ENCODE measurements around the gene IL1RAPL2. TPM values are rescaled to one million over a fixed set of nuclear protein-coding genes. Genes with fewer than 3 reads are reported as not detected.

Gene IL1RAPL2
- total and polyA plus RNA-seq, 2 of the 4 experiments (the other 2 are of a cell fraction), result 0.03 TPM; not detected in 1

DNA sequence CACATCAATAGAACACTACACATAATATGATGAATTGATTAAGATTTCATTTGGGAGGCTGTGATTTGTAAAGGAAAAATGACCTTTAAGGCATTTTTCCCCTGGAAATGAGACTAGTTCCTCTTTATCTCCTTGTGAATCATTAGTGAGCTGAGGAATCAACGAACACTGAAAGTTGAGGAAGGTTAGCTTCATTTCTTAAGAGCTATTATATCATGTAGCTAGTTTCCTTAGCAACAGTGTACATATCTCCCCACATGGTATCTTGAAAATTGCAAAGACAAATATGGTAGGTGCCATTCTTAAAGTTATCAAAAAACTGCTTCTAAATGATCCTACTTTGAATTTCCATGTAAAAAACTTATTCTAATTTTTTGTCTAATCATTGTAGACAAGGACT is 1128.8 kb downstream of the IL1RAPL2 start:
- no peak overlapping the region for H4K5ac ChIP-seq (ENCODE audit: low read depth, low read length)

More for the DNA sequence above, 1128.8 kb downstream of the IL1RAPL2 start:
- no peaks in the 10 kb centered on the region for H3K79me1 ChIP-seq (ENCODE audit: low read depth in 1 of 2, low read length in 2 of 2)
- dilution Hi-C loops (cut with HindIII; ENCODE audit: low sequenced_read_pairs, unreplicated experiment) (no loop called here), intact Hi-C loops (cut with micrococcal nuclease) (no loop called here), in situ Hi-C loops (cut with MboI; ENCODE audit: low sequenced_read_pairs) (no loop called here)
- H3K4me2 ChIP-seq (ENCODE audit: low read depth, low read length), result no peak overlapping the region
- no peak overlapping the region for H2AK5ac ChIP-seq (ENCODE audit: low read depth, low read length)
- no peak overlapping the region for H2BK5ac ChIP-seq (ENCODE audit: low read depth, low read length, poor library complexity, severe bottlenecking)
- ChIA-PET POLR2A (ENCODE audit: unreplicated experiment) (no interaction called here), CTCF (no interaction called here)
- H3K4me3 ChIP-seq (ENCODE audit: insufficient read depth, low read depth, low read length), result no peak overlapping the region
- no peak overlapping the region for H2AK9ac ChIP-seq (replicated peaks; ENCODE audit: low read depth, low read length, poor library complexity)
- no peak overlapping the region for H2BK20ac ChIP-seq (ENCODE audit: low read depth, low read length)
- no peaks in the 10 kb centered on the region for H3K4me1 ChIP-seq (ENCODE audit: control insufficient read depth, insufficient read depth, low read length)
- no peak overlapping the region for H3K23ac ChIP-seq (ENCODE audit: low read depth, low read length)
- H3K27ac ChIP-seq (ENCODE audit: insufficient read depth, low read length), result no peak overlapping the region
- no peak overlapping the region for H4K8ac ChIP-seq (ENCODE audit: low read depth in 2 of 2, low read length in 2 of 2)
- no CpG with 5 or more reads among the region's 1 CpG for WGBS, 2 experiments (ENCODE audit: extremely low coverage in 2 of 2, insufficient read length in 1 of 2)
- no peak overlapping the region for H2AFZ ChIP-seq (replicated peaks; ENCODE audit: low read length, poor library complexity)
- H3K18ac ChIP-seq (ENCODE audit: low read depth, low read length), result no peak overlapping the region
- H3K9me1 ChIP-seq (ENCODE audit: insufficient read depth, low read length), result no peaks in the 10 kb centered on the region
- no peaks in the 10 kb centered on the region for H3K9me3 ChIP-seq (ENCODE audit: control insufficient read depth, insufficient read depth, low read length)
- H3K56ac ChIP-seq (ENCODE audit: extremely low read depth, insufficient read depth, low read length), result no peak overlapping the region
- DNase-seq, result no peak
- no peak overlapping the region for H2BK120ac ChIP-seq (ENCODE audit: low read depth, low read length)
- no peak overlapping the region for H3K4ac ChIP-seq (ENCODE audit: low read depth, low read length)
- no peaks in the 10 kb centered on the region for H4K20me1 ChIP-seq (ENCODE audit: insufficient read depth, low read length)
- no peak overlapping the region for H3K9ac ChIP-seq (ENCODE audit: low read depth, low read length)
- H3K27me3 ChIP-seq (ENCODE audit: control insufficient read depth, insufficient read depth, low read length), result no peaks in the 10 kb centered on the region
- H3K36me3 ChIP-seq (ENCODE audit: control insufficient read depth, insufficient read depth, low read length), result no peaks in the 10 kb centered on the region
- no peak for TF ChIP-seq FOS (IDR thresholded peaks at IDR 0.05; ENCODE audit: low read depth, low read length)
- no peak for TF ChIP-seq USF2 (IDR thresholded peaks at IDR 0.05; ENCODE audit: low read depth, low read length)
- TF ChIP-seq MAZ (IDR thresholded peaks at IDR 0.05; ENCODE audit: borderline replicate concordance, low read depth, low read length), result no peak
- TF ChIP-seq SMC3 (IDR thresholded peaks at IDR 0.05; ENCODE audit: low read depth, low read length), result no peak
- TF ChIP-seq MXI1 (IDR thresholded peaks at IDR 0.05; ENCODE audit: borderline replicate concordance, low read depth, low read length), result no peak
- TF ChIP-seq CHD1 (IDR thresholded peaks at IDR 0.05; ENCODE audit: low read depth, low read length), result no peak
- TF ChIP-seq, protein P1, sequence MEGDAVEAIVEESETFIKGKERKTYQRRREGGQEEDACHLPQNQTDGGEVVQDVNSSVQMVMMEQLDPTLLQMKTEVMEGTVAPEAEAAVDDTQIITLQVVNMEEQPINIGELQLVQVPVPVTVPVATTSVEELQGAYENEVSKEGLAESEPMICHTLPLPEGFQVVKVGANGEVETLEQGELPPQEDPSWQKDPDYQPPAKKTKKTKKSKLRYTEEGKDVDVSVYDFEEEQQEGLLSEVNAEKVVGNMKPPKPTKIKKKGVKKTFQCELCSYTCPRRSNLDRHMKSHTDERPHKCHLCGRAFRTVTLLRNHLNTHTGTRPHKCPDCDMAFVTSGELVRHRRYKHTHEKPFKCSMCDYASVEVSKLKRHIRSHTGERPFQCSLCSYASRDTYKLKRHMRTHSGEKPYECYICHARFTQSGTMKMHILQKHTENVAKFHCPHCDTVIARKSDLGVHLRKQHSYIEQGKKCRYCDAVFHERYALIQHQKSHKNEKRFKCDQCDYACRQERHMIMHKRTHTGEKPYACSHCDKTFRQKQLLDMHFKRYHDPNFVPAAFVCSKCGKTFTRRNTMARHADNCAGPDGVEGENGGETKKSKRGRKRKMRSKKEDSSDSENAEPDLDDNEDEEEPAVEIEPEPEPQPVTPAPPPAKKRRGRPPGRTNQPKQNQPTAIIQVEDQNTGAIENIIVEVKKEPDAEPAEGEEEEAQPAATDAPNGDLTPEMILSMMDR (conservative IDR thresholded peaks at IDR 0.05; ENCODE audit: low read depth, low read length), result no peak
- TF ChIP-seq ELK1 (IDR thresholded peaks at IDR 0.05; ENCODE audit: borderline replicate concordance, low read depth, low read length), result no peak
- no peak for TF ChIP-seq CEBPB (IDR thresholded peaks at IDR 0.05; ENCODE audit: low read depth, low read length)
- no peak for TF ChIP-seq MAFK (IDR thresholded peaks at IDR 0.05; ENCODE audit: low read depth, low read length)
- ATAC-seq (ENCODE audit: low read depth), result no peak
- no peak overlapping the region for H4K91ac ChIP-seq (ENCODE audit: insufficient read depth, low read depth, low read length)
- no peak overlapping the region for H3K14ac ChIP-seq (replicated peaks; ENCODE audit: low read depth, low read length)
- no peak overlapping the region for H2BK15ac ChIP-seq (ENCODE audit: low read depth, low read length)
- no TSS peak for BruUV-seq (replicated peaks)
